TTC549 (cell line): Measurements from ENCODE around the gene STKLD1.
"Not testable (repeated sequence)": the region's sequence is repeated elsewhere in the genome, so short reads cannot be mapped to it uniquely, and the experiment has no call there.

Experiments used
- FAIRE-seq: peaks from 2 replicates; lab custom pipeline; 2012; peaks lifted over from hg19 to GRCh38; lab: Jason Lieb, UNC

The STKLD1 gene

GRCh38 chr9:133375724-133376654, at the start of gene STKLD1, which contains the start of gene SURF4:
TSS of gene STKLD1 (plus strand) at chr9:133376366. CDS start at chr9:133376474, 108 bp downstream.
TSS of gene SURF4 (minus strand) at chr9:133376060. CDS start at chr9:133375969, 91 bp downstream.
- FAIRE-seq = no peak

DNA sequence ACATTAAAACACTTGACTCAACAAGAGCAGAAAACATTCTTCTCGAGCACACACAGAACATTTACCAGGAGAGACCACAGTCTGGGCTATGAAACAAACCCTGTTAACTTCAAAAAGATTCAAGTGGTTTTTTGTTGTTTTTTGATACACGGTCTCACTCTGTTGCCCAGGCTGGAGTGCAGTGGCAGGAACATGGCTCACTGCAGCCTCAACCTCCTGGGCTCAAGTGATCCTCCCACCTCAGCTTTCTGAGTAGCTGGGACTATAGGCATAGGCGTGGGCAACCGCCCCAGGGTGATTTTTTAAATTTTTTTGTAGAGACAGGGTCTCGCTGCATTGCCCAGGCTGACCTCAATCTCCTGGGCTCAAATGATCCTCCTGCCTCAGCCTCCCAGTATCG, 49.1 kb upstream of the STKLD1 start:
- not testable (repeated sequence) for FAIRE-seq

GRCh38 chr9:133327834-133328484, 48.2 kb upstream of the STKLD1 start:
- no peak for FAIRE-seq

DNA sequence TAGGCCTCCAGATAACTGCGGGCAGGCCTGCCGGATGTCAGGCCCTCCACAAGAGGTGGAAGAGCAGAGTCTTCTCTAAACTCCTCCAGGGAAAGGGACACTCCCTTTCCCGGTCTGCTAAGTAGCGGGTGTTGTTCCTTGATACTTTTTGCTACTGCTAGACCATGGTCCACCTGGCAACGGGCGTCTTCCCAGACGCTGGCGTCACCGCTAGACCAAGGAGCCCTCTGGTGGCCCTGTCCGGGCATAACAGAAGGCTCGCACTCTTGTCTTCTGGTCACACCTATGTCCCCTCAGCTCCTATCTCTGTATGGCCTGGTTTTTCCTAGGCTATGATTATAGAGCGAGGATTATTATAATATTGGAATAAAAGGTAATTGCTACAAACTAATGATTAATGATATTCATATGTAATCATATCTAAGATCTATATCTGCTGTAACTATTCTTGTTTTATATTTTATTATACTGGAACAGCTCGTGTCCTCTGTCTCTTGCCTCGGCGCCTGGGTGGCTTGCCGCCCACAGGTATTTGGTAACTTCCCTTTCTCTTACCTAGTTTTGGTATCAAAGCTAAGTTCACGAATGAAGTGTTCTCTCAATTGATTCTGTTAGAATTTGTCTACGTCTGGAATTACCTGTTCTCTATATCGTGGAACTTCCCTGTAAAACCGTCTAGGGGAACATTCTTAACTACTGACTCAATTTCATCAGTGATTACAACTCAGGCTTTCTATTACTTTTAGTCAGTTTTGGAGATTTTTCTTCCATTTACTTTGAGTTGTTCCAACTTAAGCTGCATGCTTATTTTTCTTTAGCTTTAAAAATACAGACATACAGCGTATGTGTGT, 46.6 kb upstream of the STKLD1 start:
- FAIRE-seq = not testable (repeated sequence)

DNA sequence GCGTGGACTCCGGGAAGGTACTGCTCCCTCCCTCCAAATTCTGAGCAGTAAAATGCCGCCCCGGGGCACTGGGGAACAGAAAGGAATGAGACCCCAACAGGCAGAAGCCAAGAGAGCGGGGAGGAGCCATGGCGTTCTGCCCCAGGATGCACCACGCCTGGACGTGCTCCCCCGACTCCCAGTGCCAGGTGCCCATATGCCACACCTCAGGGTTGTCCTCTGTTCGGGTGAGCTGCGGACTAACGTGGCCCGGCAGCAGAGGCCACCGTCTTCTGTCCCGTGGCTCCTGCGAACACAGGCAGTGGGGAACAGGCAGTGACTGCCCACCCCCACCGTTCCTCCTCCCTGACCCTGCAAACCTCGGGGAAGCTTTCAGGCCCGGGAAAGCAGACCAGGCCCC, 44.9 kb upstream of the STKLD1 start:
- no peak for FAIRE-seq

DNA sequence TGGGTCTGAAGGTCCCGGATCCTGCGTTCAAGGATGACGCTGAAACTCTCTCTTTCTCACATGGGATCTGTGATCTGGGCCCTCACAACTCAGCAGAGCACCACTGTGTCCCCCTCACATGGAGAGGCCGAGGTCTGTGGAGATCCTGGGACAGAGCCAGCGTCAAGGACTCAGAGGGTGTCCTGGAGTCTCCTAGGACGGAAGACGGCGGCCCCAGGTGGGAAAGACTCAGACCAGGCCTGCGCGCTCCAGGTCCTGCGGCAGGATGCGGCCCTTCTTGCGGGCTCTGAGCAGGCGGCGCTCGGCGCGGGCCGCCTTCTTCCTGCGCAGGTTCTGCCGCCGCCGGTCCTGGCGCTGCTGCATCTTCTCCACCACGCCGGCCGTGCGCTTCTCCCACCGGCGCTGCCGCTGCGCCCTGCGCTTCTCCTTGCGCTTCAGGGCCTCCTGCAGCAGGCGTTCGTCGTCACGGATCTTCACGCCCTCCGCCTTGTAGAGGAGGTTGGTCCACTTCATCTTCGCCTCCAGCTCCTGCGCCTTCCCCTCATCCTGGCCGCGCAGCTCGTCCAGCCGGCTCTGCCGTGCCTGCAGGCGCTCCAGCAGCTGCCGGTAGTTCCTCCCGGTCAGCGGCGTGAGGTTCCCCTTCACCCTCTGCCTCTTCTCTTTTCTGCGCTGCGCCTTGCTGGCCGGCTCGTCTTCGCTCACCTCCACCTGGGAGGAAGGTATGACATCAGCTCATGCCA, 44.4 kb upstream of the STKLD1 start:
- no peak for FAIRE-seq

- FAIRE-seq = no peak
Measured at GRCh38 chr9:133332381-133332730, 43.8 kb upstream of the STKLD1 start.

GRCh38 chr9:133333011-133333410, 43.2 kb upstream of the STKLD1 start:
- no peak for FAIRE-seq

DNA sequence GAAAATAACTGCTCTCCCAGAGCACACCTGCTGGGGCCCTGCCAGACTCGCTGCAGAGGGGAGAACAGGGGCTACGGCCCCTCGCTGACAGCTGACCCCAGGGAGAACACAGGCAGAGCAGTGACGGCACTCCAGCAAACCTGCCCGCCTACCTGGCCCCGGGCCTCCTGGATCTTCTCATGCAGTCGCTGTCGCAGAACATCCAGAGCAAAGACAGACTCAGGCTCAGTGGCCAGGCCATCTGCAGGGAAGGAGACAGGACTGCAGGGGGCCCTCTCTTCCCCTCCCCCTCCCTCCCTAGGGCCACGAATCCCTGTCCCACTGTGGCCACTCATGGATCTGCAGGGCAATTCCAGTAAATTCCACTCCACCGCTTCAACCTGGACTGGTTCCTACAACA, 42.6 kb upstream of the STKLD1 start:
- no peak for FAIRE-seq

DNA sequence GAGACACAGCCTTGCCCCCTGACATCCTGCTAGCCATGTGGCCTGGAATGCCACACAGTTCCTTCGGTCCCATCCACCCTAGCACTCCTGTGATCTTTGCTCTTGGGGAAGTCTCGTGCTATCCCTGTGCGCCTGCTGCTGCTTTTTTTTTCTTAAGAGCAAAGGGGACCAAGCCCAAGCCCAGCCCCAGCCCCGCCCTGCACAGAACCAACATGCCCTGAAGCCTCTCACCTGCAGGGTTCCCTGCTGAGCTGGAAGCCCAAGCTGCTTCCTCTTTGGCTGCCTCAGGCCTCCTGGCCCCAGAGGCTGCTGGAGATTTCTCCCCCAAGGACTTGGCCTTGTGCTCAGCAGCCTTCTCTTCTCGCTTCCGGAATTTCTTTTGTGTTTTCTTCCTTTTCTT, 42.0 kb upstream of the STKLD1 start:
- no peak for FAIRE-seq

DNA sequence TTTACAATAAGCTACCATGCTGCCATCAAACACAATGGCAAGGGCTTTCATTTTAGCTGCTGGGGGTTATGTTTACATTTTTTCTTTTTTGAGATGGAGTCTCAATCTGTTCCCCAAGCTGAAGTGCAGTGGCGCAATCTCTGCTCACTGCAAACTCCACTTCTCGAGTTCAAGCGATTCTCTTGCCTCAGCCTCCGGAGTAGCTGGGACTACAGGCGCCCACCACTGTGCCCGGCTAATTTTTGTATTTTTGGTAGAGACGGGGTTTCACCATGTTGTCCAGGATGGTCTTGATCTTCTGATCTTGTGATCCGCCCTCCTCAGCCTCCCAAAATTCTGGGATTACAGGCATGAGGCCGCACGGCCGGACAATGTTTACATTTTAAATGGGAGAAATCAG, 41.3 kb upstream of the STKLD1 start:
- FAIRE-seq = not testable (repeated sequence)

- FAIRE-seq = no peak
Measured at GRCh38 chr9:133335924-133336811, 40.0 kb upstream of the STKLD1 start, which contains the start of gene SURF6. TSS of gene SURF6 (minus strand) at chr9:133336188. CDS start at chr9:133336132, 56 bp downstream.

DNA sequence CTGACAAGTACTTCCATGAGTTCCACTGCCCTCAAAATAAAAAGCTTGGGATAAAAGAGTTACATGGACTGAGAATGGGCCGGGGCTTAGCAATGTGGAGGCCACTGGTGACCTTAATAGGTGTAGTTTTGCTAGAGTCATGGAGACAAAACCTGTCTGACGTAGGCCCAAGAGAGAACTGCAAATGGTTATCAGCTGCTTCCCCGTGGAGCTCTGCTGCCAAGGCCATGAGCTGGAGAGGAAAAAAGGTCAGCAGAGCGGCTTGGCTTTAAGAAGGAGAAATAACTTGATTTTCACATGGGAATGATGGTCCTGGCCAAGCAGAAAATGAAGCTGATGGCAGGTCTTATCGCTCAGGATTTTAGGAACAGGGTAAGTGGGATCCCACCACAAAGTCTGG, 36.5 kb upstream of the STKLD1 start:
- FAIRE-seq = no peak

- FAIRE-seq = no peak
Measured at GRCh38 chr9:133340256-133340655, 35.9 kb upstream of the STKLD1 start.

DNA sequence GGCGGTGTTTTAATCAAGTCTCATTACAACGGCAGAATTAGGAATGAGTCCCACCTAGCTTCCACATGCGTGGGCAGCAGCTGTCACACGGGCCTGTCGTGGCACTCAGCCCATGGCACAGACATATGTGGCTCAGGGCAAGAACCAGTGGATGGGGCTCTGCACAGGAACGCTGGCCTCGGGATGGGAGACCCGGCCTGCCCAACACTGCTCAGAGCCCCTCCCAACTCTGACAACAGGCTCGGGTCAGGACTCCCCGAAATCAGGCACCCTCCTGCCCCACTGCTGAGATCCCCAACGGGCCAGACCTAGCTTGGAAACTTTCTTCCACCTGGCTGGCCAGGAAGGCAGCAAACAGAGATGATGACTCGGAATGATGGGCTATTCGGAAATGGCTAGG, 35.2 kb upstream of the STKLD1 start:
- no peak for FAIRE-seq

- FAIRE-seq = no peak
Measured at GRCh38 chr9:133341369-133342068, 34.6 kb upstream of the STKLD1 start.

DNA sequence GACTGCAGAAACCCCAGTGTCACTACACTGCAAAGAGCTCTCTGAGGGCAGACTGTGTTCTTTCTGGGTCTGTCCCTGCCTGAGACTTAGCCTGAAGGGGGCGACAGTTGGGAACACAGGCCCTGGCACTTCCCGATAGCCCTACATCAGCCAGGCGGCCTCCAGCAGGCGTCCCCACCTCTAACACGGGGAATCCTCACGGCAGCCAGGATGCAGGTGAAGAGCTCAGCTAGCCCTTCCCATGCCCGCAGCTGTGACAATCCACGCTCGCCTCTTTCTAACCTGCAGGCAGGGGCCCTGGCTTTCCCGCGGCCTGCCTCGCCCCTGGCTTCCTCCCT, 34.1 kb upstream of the STKLD1 start:
- FAIRE-seq = no peak

DNA sequence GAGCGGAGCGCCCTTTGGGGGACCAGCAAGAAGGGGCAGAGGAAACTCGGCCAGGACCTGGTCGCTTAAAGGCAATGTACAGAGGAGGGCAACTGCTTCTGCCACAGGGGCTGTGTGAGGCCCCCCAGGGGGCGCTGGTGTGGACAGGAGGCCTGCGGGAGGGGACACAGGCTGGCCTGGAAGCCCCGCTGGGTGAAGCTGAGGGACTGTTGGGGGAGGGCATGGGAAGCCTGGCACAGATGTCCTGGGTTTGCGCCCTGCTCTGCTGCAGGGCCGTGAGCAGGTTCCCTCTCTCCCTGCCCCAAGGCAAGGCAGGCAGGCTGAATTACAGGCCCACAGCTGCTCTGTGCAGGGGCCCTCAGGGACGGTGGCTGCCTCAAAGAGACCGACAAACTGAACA, 33.6 kb upstream of the STKLD1 start:
- FAIRE-seq = no peak

DNA sequence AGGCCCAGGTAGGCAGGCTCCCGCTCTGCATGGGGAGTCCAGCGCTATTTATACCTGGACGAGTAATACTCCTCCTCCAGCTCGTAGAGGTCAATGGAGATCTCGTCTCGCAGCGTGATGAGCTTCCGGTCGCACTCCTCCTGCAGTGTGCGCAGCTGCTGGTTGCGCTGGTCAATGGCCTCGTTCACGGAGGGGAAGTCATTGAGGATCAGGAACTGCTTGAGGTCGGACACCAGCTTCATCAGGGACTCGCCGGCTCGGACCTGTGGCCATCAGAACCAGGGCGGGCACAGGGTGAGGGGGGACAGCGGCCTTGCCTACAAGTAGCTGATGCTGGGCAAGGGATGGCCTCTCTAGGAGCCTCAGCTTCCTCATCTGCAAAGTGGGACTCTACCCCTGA, 32.1 kb upstream of the STKLD1 start:
- no peak for FAIRE-seq

GRCh38 chr9:133344979-133345378, 31.2 kb upstream of the STKLD1 start:
- no peak for FAIRE-seq
